K562 (cell line): ENCODE results near the gene IRF2. TPM values are rescaled to one million over a fixed set of nuclear protein-coding genes. Genes with fewer than 3 reads are reported as not detected.

Experiments used
- ATAC-seq: fragments of 200-7000 bp; cut with Tn5 transposase; 3 replicates; pipeline ENCODE4 v1.9.1; 2020; ENCODE audit warnings: moderate library complexity
- BruUV-seq: library from RNA; stranded (reverse); fragments of 400-500 nt; replicated peaks from 2 replicates; lab custom pipeline; 2021; lab: Mats Ljungman, UMichigan
- CTCF ChIA-PET: fragments of 300-600 bp; formaldehyde crosslinking; extraction: SDS; loops from one replicate; lab custom pipeline; 2021; ENCODE audit warnings: low intra/inter-chr PET ratio; lab: Yijun Ruan, JAX
- POLR2A ChIA-PET: fragments of 300-600, 350-650 bp; sonication (Branson Sonifier 250); formaldehyde crosslinking; extraction: SDS; loops from one replicate; lab custom pipeline; 2021; ENCODE audit warnings: antibody characterized with exemption, inconsistent platforms; lab: Yijun Ruan, JAX
- DNase-seq, 4 experiments: peaks; one replicate each; pipeline versions ENCODE4 v3.0.0 to v3.0.0-alpha.2; 2011 to 2018; ENCODE audit warnings: low spot score in 3 of 4, mixed read lengths in 3 of 4; ENCODE audit errors: extremely low read depth in 1 of 4
- FAIRE-seq: peaks from 2 replicates; lab custom pipeline; 2011; peaks lifted over from hg19 to GRCh38; lab: Jason Lieb, UNC
- H2AFZ ChIP-seq: 2 replicates; pipeline ENCODE4 v1.6.0; 2011; ENCODE audit warnings: low read depth, low read length, control low read depth, inconsistent platforms
- H3K27ac ChIP-seq: fragments of 200-600 bp; 3 replicates; pipeline ENCODE4 v1.8.0; 2011; ENCODE audit warnings: low read depth, mild to moderate bottlenecking, control low read depth, inconsistent platforms, low read length, moderate library complexity, mixed read lengths; ENCODE audit errors: extremely low read depth
- H3K27me3 ChIP-seq, 2 experiments: fragments of 300-600 bp in 1 of 2; 2 replicates in 1 of 2; 3 replicates in 1 of 2; pipeline versions ENCODE4 v1.6.0 to v1.8.0; 2011; ENCODE audit warnings: inconsistent platforms in 2 of 2, low read length in 2 of 2, mild to moderate bottlenecking in 1 of 2, mixed read lengths in 1 of 2, moderate library complexity in 1 of 2; ENCODE audit not compliant: control insufficient read depth in 2 of 2, insufficient read depth in 2 of 2
- H3K36me3 ChIP-seq: fragments of 300-600 bp; 3 replicates; pipeline ENCODE4 v1.8.0; 2011; ENCODE audit warnings: mild to moderate bottlenecking, low read length, inconsistent platforms; ENCODE audit not compliant: control insufficient read depth, insufficient read depth
- H3K4me1 ChIP-seq, 2 experiments: fragments of 200-600 bp in 1 of 2; replicated peaks in 1 of 2; 2 replicates in 1 of 2; 3 replicates in 1 of 2; pipeline versions ENCODE4 v1.5.1 to v1.8.0; 2011; ENCODE audit warnings: inconsistent platforms in 2 of 2, low read length in 2 of 2, mild to moderate bottlenecking in 1 of 2, mixed read lengths in 1 of 2, moderate library complexity in 1 of 2; ENCODE audit not compliant: control insufficient read depth in 2 of 2, insufficient read depth in 2 of 2
- H3K4me2 ChIP-seq: 2 replicates; pipeline ENCODE4 v1.6.1; 2011; ENCODE audit warnings: low read length, control low read depth, inconsistent platforms, mixed read lengths; ENCODE audit not compliant: insufficient read depth
- H3K4me3 ChIP-seq: fragments of 200-600 bp; sonication (generic), shearing (Covaris generic); 2 replicates; pipeline ENCODE4 v1.5.1; 2016; ENCODE audit warnings: control low read depth, inconsistent platforms
- H3K79me2 ChIP-seq: fragments of 200-600 bp; 3 replicates; pipeline ENCODE4 v1.8.0; 2011; ENCODE audit warnings: low read length, inconsistent platforms; ENCODE audit not compliant: control insufficient read depth, insufficient read depth
- H3K9ac ChIP-seq, 2 experiments: 2 replicates each; pipeline versions ENCODE4 v1.6.0 to v1.6.1; 2011; ENCODE audit warnings: low read depth in 2 of 2, low read length in 2 of 2, control low read depth in 1 of 2, inconsistent platforms in 1 of 2, mild to moderate bottlenecking in 1 of 2, mixed read lengths in 1 of 2; ENCODE audit not compliant: insufficient read depth in 1 of 2
- H3K9me1 ChIP-seq: one replicate; pipeline ENCODE4 v1.6.0; 2011; ENCODE audit warnings: inconsistent platforms, mild to moderate bottlenecking, low read length, moderate library complexity; ENCODE audit not compliant: control insufficient read depth, insufficient read depth
- H3K9me3 ChIP-seq: replicated peaks from 2 replicates; pipeline ENCODE4 v1.5.1; 2011; ENCODE audit warnings: low read depth, low read length, inconsistent platforms; ENCODE audit not compliant: control insufficient read depth, insufficient read depth
- H4K20me1 ChIP-seq: replicated peaks from 2 replicates; pipeline ENCODE4 v1.6.1; 2011; ENCODE audit warnings: low read length, inconsistent platforms, mixed read lengths; ENCODE audit not compliant: control insufficient read depth, insufficient read depth
- RBM14 ChIP-seq: fragments of 200-400 bp; formaldehyde crosslinking; IDR thresholded peaks from 2 replicates; pipeline ENCODE4 v1.6.1; 2018; ENCODE audit warnings: low read depth, mild to moderate bottlenecking, low read length, moderate library complexity, borderline replicate concordance; ENCODE audit not compliant: insufficient read depth
- SMAD4 ChIP-seq: fragments of 250-450 bp; sonication (Bioruptor Pico); conservative IDR thresholded peaks from 2 replicates; pipeline ENCODE4 v1.8.0; 2021; ENCODE audit warnings: inconsistent platforms, mild to moderate bottlenecking, moderate library complexity
- TFAP4 ChIP-seq: sonication (generic); formaldehyde crosslinking; IDR thresholded peaks from 2 replicates; pipeline ENCODE4 v1.8.0; 2022; ENCODE audit warnings: missing genetic modification reagents, mild to moderate bottlenecking, moderate library complexity, borderline replicate concordance
- TSC22D4 ChIP-seq: fragments of 450-650 bp; IDR thresholded peaks from 2 replicates; pipeline ENCODE4 v1.6.1; 2016; ENCODE audit warnings: missing genetic modification characterization, missing biosample characterization, control low read depth
- ZBTB11 ChIP-seq, 3 experiments: fragments of 200-800 bp in 1 of 3; fragments of 250-450 bp in 1 of 3; fragments of 450-650 bp in 1 of 3; sonication (Bioruptor Pico) in 1 of 3; sonication (Bioruptor generic) in 1 of 3; formaldehyde crosslinking in 1 of 3; IDR thresholded peaks; 2 replicates each; pipeline versions ENCODE4 v1.6.1 to v1.8.0; 2016 to 2022; ENCODE audit warnings: mild to moderate bottlenecking in 2 of 3, missing genetic modification characterization in 2 of 3, missing compliant biosample characterization in 1 of 3, moderate library complexity in 1 of 3
- ZFP36 ChIP-seq: fragments of 150-350 bp; IDR thresholded peaks from 2 replicates; pipeline ENCODE4 v1.6.1; 2018; ENCODE audit warnings: low read length, low read depth; ENCODE audit not compliant: partially characterized antibody
- ZKSCAN3 ChIP-seq: fragments of 250-450 bp; sonication (Bioruptor Pico); IDR thresholded peaks from 2 replicates; pipeline ENCODE4 v1.4.0; 2020
- ZSCAN32 ChIP-seq: fragments of 450-650 bp; formaldehyde crosslinking; IDR thresholded peaks from 2 replicates; pipeline ENCODE4 v1.4.0; 2020; ENCODE audit warnings: mild to moderate bottlenecking, moderate library complexity
- WGBS: fragments of 100-300 bp; shearing (Covaris generic); methylation state at CpG from one replicate; pipeline ENCODE4 v1.1.6; 2016; ENCODE audit warnings: low coverage, mixed read lengths; ENCODE audit not compliant: insufficient coverage; ENCODE audit errors: missing lambda C conversion rate; 5-methylcytosine and 5-hydroxymethylcytosine counted together
- in situ Hi-C: fragments of 300-500 bp; cut with MboI; formaldehyde crosslinking; loops from 4 replicates; pipeline ENCODE4 v1.15.0; 2018; ENCODE audit warnings: inconsistent platforms, mixed read lengths
- intact Hi-C: fragments of 100-400 bp; cut with micrococcal nuclease; formaldehyde crosslinking; loops from 2 replicates; pipeline ENCODE4 v1.14.2; 2022
- polyA plus RNA-seq, 8 experiments: library from polyadenylated mRNA; depleted of rRNA in 4 of 8; stranded (reverse) in 5 of 8; unstranded in 3 of 8; fragments of >200 nt; fragmentation: Nextera tagmentation in 2 of 8; fragmentation: Illumina TruSeq in 1 of 8; extraction: Ambion mirVana in 2 of 8; extraction: Trizol in 1 of 8; gene quantifications; 2 replicates each; pipeline versions ENCODE4 v1.2.1 to v1.2.3, GENCODE V29; 2011 to 2014; ENCODE audit warnings: inconsistent platforms in 1 of 8, missing spikeins in 1 of 8
- total RNA-seq, 7 experiments: library from RNA; depleted of rRNA in 6 of 7; stranded (reverse); fragments of >200 nt in 6 of 7; fragmentation: Illumina TruSeq in 2 of 7; extraction: Trizol in 2 of 7; gene quantifications; 2 replicates each; pipeline versions ENCODE4 v1.2.1 to v1.2.3, GENCODE V29; 2011 to 2021; ENCODE audit warnings: low replicate concordance in 1 of 7
- TF ChIP-seq, protein P1 (sequence below): fragments of 450-650 bp; IDR thresholded peaks from 2 replicates; pipeline ENCODE4 v1.6.1; 2016

IRF2 gene
- total and polyA plus RNA-seq, 9 of the 15 experiments (the other 6 are each of a cell fraction or from before 2014, with no cell fraction given): 7.1 to 17.1 (median 11.3) TPM

GRCh38 chr4:184503869-184504300 lies 29.5 kb upstream of the IRF2 start:
- Histone ChIP-seq H3K27ac (no peak overlapping the region), H4K20me1 (no peaks in the 10 kb centered on the region), H3K4me1 (peaks cover 0 to 5% of the 10 kb centered on the region in 2 experiments; a peak in 1 of 5 replicates), H3K9me1 (no peaks in the 10 kb centered on the region), H2AFZ (0 out of 2 replicates have a peak overlapping the region, but pooled peaks have one; percentile 16), H3K4me3 (no peak overlapping the region), H3K27me3 (no peaks in the 10 kb centered on the region), H3K36me3 (no peaks in the 10 kb centered on the region), H3K9me3 (no peaks in the 10 kb centered on the region), H3K4me2 (no peak overlapping the region), H3K79me2 (no peaks in the 10 kb centered on the region), H3K9ac (no peak overlapping the region)
- POLR2A ChIA-PET: interaction anchor here (0.7 kb wide), 1 partner anchor 112 kb away, joined by 3 read pairs; no protein-coding TSS in a partner anchor
- CTCF ChIA-PET: no interaction called here
- no peak for TF ChIP-seq ZFP36
- TF ChIP-seq, protein P1, sequence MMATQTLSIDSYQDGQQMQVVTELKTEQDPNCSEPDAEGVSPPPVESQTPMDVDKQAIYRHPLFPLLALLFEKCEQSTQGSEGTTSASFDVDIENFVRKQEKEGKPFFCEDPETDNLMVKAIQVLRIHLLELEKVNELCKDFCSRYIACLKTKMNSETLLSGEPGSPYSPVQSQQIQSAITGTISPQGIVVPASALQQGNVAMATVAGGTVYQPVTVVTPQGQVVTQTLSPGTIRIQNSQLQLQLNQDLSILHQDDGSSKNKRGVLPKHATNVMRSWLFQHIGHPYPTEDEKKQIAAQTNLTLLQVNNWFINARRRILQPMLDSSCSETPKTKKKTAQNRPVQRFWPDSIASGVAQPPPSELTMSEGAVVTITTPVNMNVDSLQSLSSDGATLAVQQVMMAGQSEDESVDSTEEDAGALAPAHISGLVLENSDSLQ: no peak
- TF ChIP-seq ZSCAN32 (CRISPR knock-in tag): no peak
- no peak for TF ChIP-seq TFAP4 (CRISPR knock-in tag)
- no peak for TF ChIP-seq RBM14
- TF ChIP-seq TSC22D4 (tag): no peak
- no peak for TF ChIP-seq ZBTB11 (CRISPR knock-in tag; IDR thresholded peaks at IDR 0.05)
- no peak for TF ChIP-seq ZKSCAN3 (CRISPR knock-in tag)
- no peak for TF ChIP-seq SMAD4 (CRISPR knock-in tag)
- no TSS peak for BruUV-seq
- in situ Hi-C loops: no loop called here
- no peak for DNase-seq
- WGBS: 26% methylated on average over 8 of the region's 8 CpGs
- ATAC-seq: no peak
- intact Hi-C loops: no loop called here
- no peak for FAIRE-seq
